ENCODE measurements around the gene MCM8.

DNA sequence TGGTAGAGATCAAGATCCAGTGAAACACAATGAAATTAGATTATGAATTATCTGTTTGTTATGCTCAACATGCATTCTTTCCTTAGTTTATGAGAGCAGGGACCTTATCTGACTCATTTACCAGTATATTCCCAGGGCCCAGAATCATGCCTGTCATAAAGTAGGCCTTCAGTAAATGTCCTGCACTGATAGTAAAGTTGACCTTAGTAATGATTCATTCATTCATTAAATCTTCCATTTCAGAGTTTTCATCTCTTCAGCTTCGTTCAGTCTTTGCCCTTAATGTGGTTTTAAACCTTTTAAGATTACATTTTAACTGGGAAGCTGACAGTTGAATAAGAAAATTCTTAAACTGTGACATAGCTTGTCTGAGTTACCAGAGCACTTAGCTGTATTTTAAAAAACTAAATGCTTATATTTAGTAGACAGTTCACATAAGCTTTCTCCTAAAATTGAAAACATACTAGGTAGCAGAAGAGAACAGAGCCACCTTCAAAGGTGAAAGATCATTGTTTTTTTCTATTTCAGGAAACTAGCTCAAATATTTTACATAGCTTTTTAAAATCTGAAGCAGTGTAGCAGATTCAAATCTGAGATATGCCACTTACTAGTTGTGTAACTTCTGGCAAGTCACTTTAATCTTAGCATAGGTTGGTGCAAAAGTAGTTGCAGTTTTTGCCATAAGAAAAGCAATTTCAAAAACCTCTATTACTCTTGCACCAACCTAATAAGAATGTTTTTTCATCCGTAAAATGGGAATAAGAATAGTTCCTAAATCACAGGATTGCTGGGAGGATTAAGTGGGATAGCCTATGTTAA, 41.4 kb downstream of the MCM8 start:
- TF ChIP-seq CTCF (IDR thresholded peaks at IDR 0.05), result no peak
- TF ChIP-seq POLR2AphosphoS5 (IDR thresholded peaks at IDR 0.05), result no peak
- no peak for TF ChIP-seq POLR2A (IDR thresholded peaks at IDR 0.05)
